GM21786 (cell line): ENCODE results near the gene PPP2R1A.
"Not testable (repeated sequence)": the region's sequence is repeated elsewhere in the genome, so short reads cannot be mapped to it uniquely, and the experiment has no call there.

ENCODE experiments used
- ATAC-seq: cut with Tn5 transposase; IDR thresholded peaks from one replicate; pipeline ENCODE4 v1.9.1; 2021; ENCODE audit not compliant: unreplicated experiment

Gene PPP2R1A

DNA sequence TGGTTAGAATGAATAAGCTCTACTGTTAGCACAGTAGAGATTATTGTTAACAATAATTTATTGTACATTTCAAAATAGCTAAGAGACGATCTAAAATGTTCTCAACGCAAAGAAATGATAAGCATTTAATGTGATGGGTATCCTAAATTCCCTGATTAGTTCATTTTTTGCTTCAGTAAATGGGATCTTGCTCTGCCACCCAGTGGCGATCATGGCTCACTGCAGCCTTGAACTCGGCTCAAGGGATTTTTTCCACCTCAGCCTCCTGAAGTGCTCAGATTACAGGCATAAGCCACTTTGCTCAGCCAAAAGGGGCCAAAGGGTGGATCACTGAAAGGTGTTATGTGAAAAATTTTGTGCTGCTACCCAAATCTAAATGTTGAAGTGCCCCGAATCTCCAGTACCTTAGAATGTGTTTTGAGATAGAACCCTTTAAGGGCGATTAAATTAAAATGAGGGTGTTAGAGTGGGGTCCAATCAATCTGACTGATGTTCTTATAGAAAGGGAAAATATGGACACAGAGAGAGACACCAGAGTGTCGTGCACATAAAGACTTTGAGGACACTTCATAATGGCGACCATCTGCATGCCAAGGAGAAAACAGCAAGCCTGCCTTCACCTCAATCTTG, 48.0 kb downstream of the PPP2R1A start:
- ATAC-seq = no peak

DNA sequence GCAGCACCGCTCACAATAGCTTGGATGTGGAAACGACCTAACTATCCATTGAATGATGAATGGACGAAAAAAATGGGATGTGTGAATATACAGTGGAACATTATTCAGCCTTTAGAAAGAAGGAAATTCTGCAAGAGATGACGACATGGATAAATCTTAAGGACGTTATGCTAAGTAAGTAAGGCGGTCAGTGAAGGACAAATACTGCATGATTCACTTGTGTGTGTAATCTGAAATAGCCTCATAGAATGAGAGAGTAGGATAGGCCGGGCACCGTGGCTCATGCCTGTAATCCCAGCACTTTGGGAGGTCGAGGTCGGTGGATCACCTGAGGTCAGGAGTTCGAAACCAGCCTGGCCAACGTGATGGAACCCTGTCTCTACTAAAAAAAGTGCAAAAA, 54.2 kb downstream of the PPP2R1A start:
- no peak for ATAC-seq

DNA sequence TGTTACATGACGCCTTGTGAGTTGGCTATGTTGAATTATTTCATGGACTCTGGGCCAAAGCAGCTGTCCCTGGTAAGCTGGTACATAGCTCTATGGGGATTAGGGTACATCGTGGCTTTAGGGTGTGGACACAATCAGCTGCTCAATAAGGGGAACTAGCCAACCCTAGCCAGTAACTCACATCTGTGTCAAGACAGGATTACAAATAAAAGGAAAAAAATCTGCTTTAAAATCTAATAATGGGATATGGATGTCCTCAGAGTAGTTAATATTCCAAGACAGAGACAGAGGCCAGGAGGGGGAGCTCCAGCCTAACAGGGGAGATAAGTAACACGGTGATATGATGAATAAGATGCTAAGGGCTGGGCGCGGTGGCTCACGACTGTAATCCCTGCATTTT, 58.4 kb downstream of the PPP2R1A start:
- ATAC-seq = no peak

DNA sequence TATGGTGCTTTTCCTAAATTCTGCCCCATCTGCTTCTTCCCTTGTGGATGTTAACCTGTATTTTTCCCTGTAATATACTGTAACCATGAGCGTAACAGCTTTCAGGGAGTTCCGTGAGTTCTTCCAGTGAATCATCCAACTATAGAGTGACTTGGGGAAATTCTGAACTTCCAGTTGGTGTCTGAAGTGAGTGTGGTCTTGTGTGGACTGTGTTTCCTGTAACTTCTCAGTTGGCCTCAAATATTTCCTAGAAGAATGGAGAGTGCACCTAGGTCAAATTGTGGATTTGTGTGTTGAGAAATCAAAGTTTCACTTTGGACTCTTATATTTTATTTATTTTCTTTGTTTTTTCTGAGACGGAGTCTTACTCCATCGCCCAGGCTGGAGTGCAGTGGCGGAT, 68.6 kb downstream of the PPP2R1A start:
- ATAC-seq = no peak

DNA sequence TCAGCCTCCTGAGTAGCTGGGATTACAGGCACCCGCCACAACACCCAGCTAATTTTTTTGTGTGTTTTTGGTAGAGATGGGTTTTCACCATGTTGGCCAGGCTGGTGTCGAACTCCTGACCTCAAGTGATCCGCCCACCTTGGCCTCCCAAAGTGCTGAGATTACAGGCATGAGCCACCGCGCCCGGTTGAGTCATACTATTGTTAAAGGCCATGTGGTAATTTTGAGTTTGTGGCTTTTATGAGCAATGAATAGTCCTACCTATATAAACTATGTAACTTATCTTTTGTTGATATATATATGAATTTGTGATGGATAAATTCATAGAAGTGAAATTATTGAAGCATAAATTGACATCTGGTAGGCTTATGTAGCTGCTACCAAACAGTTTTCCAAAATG, 75.7 kb downstream of the PPP2R1A start:
- not testable (repeated sequence) for ATAC-seq

DNA sequence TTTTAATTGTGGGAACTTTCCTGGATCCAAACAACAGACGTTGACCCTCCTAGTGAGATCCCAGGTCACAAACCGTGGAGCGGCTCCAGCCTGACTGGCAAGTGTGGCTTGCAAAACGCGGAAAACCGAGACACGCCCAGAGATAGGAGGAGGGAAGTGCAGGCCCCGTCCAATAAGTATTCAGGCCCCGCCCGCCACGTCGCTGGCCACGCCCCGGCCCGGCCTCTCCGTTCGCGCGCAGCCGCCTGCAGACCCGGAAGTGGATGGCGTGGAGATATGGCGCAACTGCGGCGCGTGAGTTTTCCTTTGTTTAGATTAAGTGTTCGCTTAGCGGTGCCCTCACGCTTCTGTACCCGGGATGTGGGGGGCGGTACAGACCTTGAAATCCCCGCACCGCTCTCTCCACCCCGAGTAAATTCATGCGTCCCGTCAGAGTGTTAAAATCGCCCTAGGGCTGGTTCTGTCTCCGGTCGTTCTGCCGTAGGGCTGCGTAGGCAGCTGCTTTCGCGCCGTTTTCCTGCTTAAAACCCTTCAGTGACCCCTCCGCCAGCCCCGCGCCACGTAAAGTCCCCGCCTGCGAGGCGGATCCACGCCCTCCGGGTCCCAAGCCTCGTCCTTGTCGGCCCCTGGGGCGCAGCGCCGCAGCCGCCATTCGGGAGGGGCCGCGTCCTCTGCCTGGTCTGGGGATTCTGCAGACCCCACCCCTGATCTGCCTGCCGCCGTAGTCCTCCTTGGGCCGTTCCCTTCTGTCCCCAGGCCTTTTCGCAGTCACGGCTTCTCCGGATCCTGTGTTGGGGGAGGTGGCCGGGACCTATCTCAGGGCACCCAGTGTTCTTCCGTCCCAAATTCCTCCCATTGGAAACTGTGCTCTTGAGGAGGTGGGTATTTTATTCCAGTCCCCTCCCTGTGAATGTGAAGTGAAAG, 79.7 kb downstream of the PPP2R1A start, which contains the start of gene ZNF766:
Gene ZNF766, plus strand, starts transcription at position 250 of the 924 bp plus-strand sequence. Its CDS starts 27 bp downstream, at position 277.
- peak; percentile 97 for ATAC-seq

DNA sequence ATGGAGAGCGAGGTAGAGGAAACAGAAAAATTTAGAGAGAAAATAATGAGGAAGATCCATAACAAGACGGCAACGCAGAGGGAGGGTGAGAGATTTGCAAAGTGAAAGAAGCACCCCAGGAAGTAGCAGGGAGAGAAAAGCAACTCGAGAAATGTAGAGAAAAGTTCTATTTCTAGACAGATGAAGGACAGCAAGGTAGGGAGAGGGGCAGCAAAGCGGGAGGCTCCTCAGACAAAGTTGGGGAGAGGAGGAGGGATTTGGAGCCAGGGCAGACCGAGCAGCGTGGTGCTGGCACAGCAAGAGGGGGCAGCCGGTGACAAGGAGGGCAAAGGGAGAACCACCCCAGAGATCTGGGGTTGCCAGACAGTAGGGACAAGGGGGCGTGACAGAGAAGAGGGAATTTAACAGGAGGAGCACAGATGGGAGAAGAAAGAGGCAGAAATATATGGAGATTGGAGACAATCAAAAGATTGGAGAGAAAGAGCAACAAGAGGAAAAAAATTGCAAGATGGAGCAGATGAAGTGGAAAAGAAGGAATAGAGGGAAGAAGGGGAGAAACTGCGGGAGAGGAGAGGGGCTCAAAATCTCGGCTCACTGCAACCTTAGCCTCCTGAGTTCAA, 80.5 kb downstream of the PPP2R1A start:
- ATAC-seq = no peak

DNA sequence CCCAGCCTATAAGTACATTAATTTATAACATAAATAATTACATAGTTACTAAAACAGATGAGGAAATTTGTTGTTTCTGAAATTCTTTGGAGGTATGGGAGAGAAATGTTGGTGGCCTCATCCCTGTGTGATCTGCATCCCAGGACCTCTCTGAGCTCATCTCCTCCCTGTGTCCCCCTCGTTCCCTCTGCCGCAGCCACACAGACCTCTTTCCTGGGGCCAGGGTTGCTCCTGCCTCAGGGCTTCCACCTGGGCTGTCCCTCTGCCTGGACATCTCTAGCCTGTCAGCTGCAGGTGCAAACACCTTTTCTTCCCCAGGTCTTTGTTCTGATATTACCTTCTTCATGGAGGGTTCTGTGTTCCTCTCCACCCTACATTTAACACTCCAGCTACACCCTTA, 83.4 kb downstream of the PPP2R1A start:
- no peak for ATAC-seq

DNA sequence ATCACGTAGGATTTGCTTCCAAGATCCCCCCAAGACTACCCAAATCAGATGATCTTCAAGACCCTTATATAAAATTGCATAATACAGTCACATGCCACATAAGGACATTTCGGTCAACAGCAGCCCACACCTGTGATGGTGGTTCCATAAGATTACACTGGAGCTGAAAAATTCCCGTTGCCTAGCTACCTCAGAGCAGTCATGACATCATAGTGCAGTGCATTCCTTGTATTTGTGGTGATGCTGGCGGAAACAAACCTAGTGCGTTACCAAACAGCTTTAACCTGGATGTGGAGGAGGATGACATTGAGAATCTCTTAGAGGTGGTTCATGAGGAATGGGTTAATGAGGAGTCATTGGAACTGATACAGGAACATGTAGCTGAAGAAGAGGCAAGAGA, 84.3 kb downstream of the PPP2R1A start:
- ATAC-seq = no peak

DNA sequence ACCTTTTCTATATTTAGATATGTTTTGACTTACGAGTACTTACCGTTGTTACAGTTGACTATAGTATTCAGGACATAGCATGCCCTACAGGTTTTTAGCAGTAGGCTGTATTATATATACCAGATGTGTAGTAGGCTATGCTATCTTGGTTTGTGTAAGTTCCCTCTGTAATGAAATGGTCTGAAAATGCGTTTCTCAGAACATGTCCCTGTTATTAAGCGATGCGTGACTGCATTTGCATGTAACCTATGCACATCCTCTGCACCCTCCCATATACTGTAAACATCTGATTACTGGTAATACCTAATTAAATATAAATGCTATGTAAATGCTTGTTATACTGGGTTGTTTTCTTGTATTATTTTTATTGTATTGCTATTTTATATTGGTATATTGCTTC, 86.1 kb downstream of the PPP2R1A start:
- ATAC-seq = no peak

DNA sequence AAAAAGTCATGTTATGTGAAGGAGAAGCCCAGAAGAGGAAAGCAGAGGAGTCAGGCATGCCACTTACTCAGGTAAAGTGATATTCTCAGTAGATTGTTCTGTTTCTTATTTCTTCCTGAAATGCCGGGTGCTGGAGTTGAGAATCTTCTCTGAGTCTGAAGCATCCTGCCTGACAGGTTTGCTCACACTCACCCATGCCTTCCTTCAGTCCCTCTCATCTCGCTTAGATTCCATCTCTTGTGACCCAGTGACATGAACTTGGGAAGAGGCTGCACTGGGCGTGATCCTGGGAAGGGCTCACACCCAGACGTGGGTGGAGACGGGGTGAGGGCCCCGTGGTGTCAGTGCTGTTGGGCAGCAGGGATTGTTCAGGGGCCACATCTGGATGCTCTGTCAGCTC, 87.6 kb downstream of the PPP2R1A start:
- no peak for ATAC-seq
